Renal pelvis (tissue), 4 donors: ENCODE data around the gene RAC2. TPM values are rescaled to one million over a fixed set of nuclear protein-coding genes. Genes with fewer than 3 reads are reported as not detected.
"Not testable (repeated sequence)": the region's sequence is repeated elsewhere in the genome, so short reads cannot be mapped to it uniquely, and the experiment has no call there.

Experiments used
- DNase-seq: peaks from one replicate; pipeline ENCODE4 v3.0.0-alpha.2; 2013
- polyA plus RNA-seq, 3 donors: library from polyadenylated mRNA; unstranded; fragments of 120-200 nt; gene quantifications; one replicate each; pipeline ENCODE4 v1.2.1, GENCODE V29; 2013; ENCODE audit not compliant: insufficient read length in 3 of 3

RAC2 gene
- polyA plus RNA-seq, 3 donors, result 5.5 to 7.5 (median 6.3) TPM

GRCh38 chr22:37258005-37258752 lies 14.1 kb upstream of the RAC2 start:
- DNase-seq, result no peak

- no peak for DNase-seq
Observed at GRCh38 chr22:37256075-37256726, 12.1 kb upstream of the RAC2 start.

- no peak for DNase-seq
Observed at GRCh38 chr22:37255558-37256006, 11.5 kb upstream of the RAC2 start.

- DNase-seq, result no peak
Observed at GRCh38 chr22:37254867-37255233, 10.8 kb upstream of the RAC2 start.

- no peak for DNase-seq
Observed at GRCh38 chr22:37254209-37254866, 10.3 kb upstream of the RAC2 start.

GRCh38 chr22:37253126-37253660 lies 9.1 kb upstream of the RAC2 start:
- DNase-seq, result no peak

GRCh38 chr22:37251836-37252235 lies 7.8 kb upstream of the RAC2 start:
- DNase-seq, result not testable (repeated sequence)

- DNase-seq, result no peak
Observed at GRCh38 chr22:37249986-37250385, 5.9 kb upstream of the RAC2 start.

- no peak for DNase-seq
Observed at GRCh38 chr22:37248251-37248650, 4.2 kb upstream of the RAC2 start.

GRCh38 chr22:37245740-37246139 lies 1.7 kb upstream of the RAC2 start:
- no peak for DNase-seq

- no peak for DNase-seq
Observed at GRCh38 chr22:37244922-37245722, 1.1 kb upstream of the RAC2 start.

- no peak for DNase-seq
Observed at GRCh38 chr22:37243402-37244113, 511 bp downstream of the RAC2 start.

- DNase-seq, result no peak
Observed at GRCh38 chr22:37242395-37242918, 1.6 kb downstream of the RAC2 start.

GRCh38 chr22:37241351-37242142 lies 2.5 kb downstream of the RAC2 start:
- DNase-seq, result no peak

GRCh38 chr22:37240941-37241320 lies 3.1 kb downstream of the RAC2 start:
- no peak for DNase-seq

GRCh38 chr22:37240240-37240940 lies 3.7 kb downstream of the RAC2 start:
- DNase-seq, result no peak

GRCh38 chr22:37239336-37240239 lies 4.5 kb downstream of the RAC2 start:
- DNase-seq, result no peak
